HG02610 (cell line): Measurements from ENCODE around the gene KRT39.

Experiments
- ATAC-seq: cut with Tn5 transposase; IDR thresholded peaks from one replicate; pipeline ENCODE4 v1.9.1; 2021; ENCODE audit warnings: mild to moderate bottlenecking, moderate library complexity; ENCODE audit not compliant: unreplicated experiment

The KRT39 gene

GRCh38 chr17:40981115-40981514, 14.4 kb upstream of the KRT39 start:
- no peak for ATAC-seq

GRCh38 chr17:40980596-40980995, 13.8 kb upstream of the KRT39 start:
- ATAC-seq: no peak

- no peak for ATAC-seq
These were observed 13.4 kb upstream of the KRT39 start for GRCh38 chr17:40980117-40980516.

GRCh38 chr17:40978575-40979151, 11.9 kb upstream of the KRT39 start:
- ATAC-seq: no peak

- no peak for ATAC-seq
These were observed 8.8 kb upstream of the KRT39 start for GRCh38 chr17:40975516-40975915.

- no peak for ATAC-seq
These were observed 7.6 kb upstream of the KRT39 start for GRCh38 chr17:40974366-40974765.

GRCh38 chr17:40967582-40967981, 834 bp upstream of the KRT39 start:
- no peak for ATAC-seq

GRCh38 chr17:40963838-40964237, 2.9 kb downstream of the KRT39 start:
- no peak for ATAC-seq

GRCh38 chr17:40962059-40962561, 4.6 kb downstream of the KRT39 start:
- ATAC-seq: no peak

- ATAC-seq: no peak
These were observed 5.2 kb downstream of the KRT39 start for GRCh38 chr17:40961591-40961990.

GRCh38 chr17:40960144-40960543, 6.6 kb downstream of the KRT39 start:
- ATAC-seq: no peak

GRCh38 chr17:40958086-40958953, 8.4 kb downstream of the KRT39 start:
- no peak for ATAC-seq

GRCh38 chr17:40956401-40957254, 10.1 kb downstream of the KRT39 start:
- no peak for ATAC-seq

- no peak for ATAC-seq
These were observed 12.9 kb downstream of the KRT39 start for GRCh38 chr17:40953881-40954280.

- ATAC-seq: no peak
These were observed 14.1 kb downstream of the KRT39 start for GRCh38 chr17:40952661-40953060.

- no peak for ATAC-seq
These were observed 14.6 kb downstream of the KRT39 start for GRCh38 chr17:40952154-40952553.

GRCh38 chr17:40951011-40951622, 15.6 kb downstream of the KRT39 start:
- ATAC-seq: no peak

- no peak for ATAC-seq
These were observed 16.6 kb downstream of the KRT39 start for GRCh38 chr17:40950176-40950575.

GRCh38 chr17:40949418-40949817, 17.3 kb downstream of the KRT39 start:
- ATAC-seq: no peak

- ATAC-seq: no peak
These were observed 18.8 kb downstream of the KRT39 start for GRCh38 chr17:40947929-40948328.

GRCh38 chr17:40945414-40945813, 21.3 kb downstream of the KRT39 start:
- no peak for ATAC-seq
